Prostate gland (tissue), 2 donors: Measurements from ENCODE around the gene CCBE1. TPM values are rescaled to one million over a fixed set of nuclear protein-coding genes. Genes with fewer than 3 reads are reported as not detected.

Experiments
- DNase-seq: peaks from one replicate; pipeline ENCODE4 v3.0.0-alpha.2; 2019; ENCODE audit warnings: low spot score
- H3K27ac ChIP-seq, 2 donors: fragments of 200-600 bp; sonication (generic); 2 replicates each; pipeline ENCODE4 v1.5.1; 2017 to 2019
- H3K27me3 ChIP-seq: fragments of 200-600 bp; sonication (generic); replicated peaks from 2 replicates; pipeline ENCODE4 v1.5.1; 2019; ENCODE audit not compliant: insufficient read depth
- H3K36me3 ChIP-seq, 2 donors: fragments of 200-600 bp; sonication (generic); 1 replicate in 1 of 2; 2 replicates in 1 of 2; pipeline versions ENCODE4 v1.5.1 to v1.8.1; 2017 to 2019
- H3K4me1 ChIP-seq: fragments of 200-600 bp; sonication (generic); replicated peaks from 2 replicates; pipeline ENCODE4 v1.5.1; 2019
- H3K4me3 ChIP-seq, 2 donors: fragments of 200-600 bp; sonication (generic); 2 replicates each; pipeline ENCODE4 v1.5.1; 2017 to 2019
- H3K9me3 ChIP-seq: fragments of 200-600 bp; sonication (generic); 2 replicates; pipeline ENCODE4 v1.5.1; 2017
- CTCF ChIP-seq, 4 experiments: fragments of 200-600 bp in 2 of 4; fragments of 450-650 bp in 2 of 4; sonication (generic) in 2 of 4; IDR thresholded peaks; 1 replicate in 3 of 4; 2 replicates in 1 of 4; pipeline ENCODE4 v1.5.1; 2016 to 2019; ENCODE audit warnings: antibody characterized with exemption in 4 of 4, mild to moderate bottlenecking in 2 of 4, moderate library complexity in 2 of 4
- POLR2A ChIP-seq: fragments of 450-650 bp; IDR thresholded peaks from one replicate; pipeline ENCODE4 v1.6.1; 2016; ENCODE audit warnings: antibody characterized with exemption, mild to moderate bottlenecking
- POLR2AphosphoS5 ChIP-seq: sonication (generic); formaldehyde crosslinking; IDR thresholded peaks from one replicate; pipeline ENCODE4 v1.6.1; 2017; ENCODE audit warnings: antibody characterized with exemption
- WGBS: methylation state at CpG from one replicate; pipeline ENCODE4 v1.1.5; 2018; 5-methylcytosine and 5-hydroxymethylcytosine counted together
- intact Hi-C: fragments of 100-400 bp; cut with DNase I; formaldehyde crosslinking; loops from one replicate; pipeline ENCODE4 v1.14.2; 2022
- total RNA-seq, 2 donors: library from RNA; depleted of rRNA; stranded (reverse); fragments of >200 nt; gene quantifications; one replicate each; pipeline ENCODE4 v1.1.0, GENCODE V29; 2016

The CCBE1 gene
- total RNA-seq, 2 donors from 2014 or later, result 1.8 to 2.0 TPM

GRCh38 chr18:59426855-59427254 lies 270.4 kb downstream of the CCBE1 start:
- Histone ChIP-seq H3K27me3 (no peaks in the 10 kb centered on the region), H3K4me3 (no peak overlapping the region), H3K9me3 (no peaks in the 10 kb centered on the region), H3K27ac (no peak overlapping the region), H3K36me3 (no peaks in the 10 kb centered on the region), H3K4me1 (no peaks in the 10 kb centered on the region)
- intact Hi-C loops, result no loop called here
- no peak for TF ChIP-seq POLR2AphosphoS5
- TF ChIP-seq CTCF (IDR thresholded peaks at IDR 0.05), result no peak
- TF ChIP-seq POLR2A, result no peak
- WGBS, result 81% methylated on average over 2 of the region's 2 CpGs
- no peak for DNase-seq

- WGBS, result 3% methylated on average over 2 of the region's 2 CpGs
- no peak for DNase-seq
- H3K4me3 ChIP-seq, result no peak overlapping the region
- no peaks in the 10 kb centered on the region for H3K36me3 ChIP-seq
- H3K27me3 ChIP-seq, result peaks cover 4% of the 10 kb centered on the region
- no peak overlapping the region for H3K27ac ChIP-seq
- no peak for TF ChIP-seq POLR2AphosphoS5
- TF ChIP-seq POLR2A, result no peak
- TF ChIP-seq CTCF (IDR thresholded peaks at IDR 0.05), result no peak
- intact Hi-C loops, result no loop called here
- no peaks in the 10 kb centered on the region for H3K4me1 ChIP-seq
- H3K9me3 ChIP-seq, result no peaks in the 10 kb centered on the region
Measured at GRCh38 chr18:59423259-59423658, 274.0 kb downstream of the CCBE1 start.

- Histone ChIP-seq H3K4me3 (no peak overlapping the region), H3K36me3 (no peaks in the 10 kb centered on the region), H3K27me3 (peaks cover 4% of the 10 kb centered on the region), H3K4me1 (no peaks in the 10 kb centered on the region), H3K9me3 (no peaks in the 10 kb centered on the region), H3K27ac (no peak overlapping the region)
- WGBS, result 83% methylated on average over 4 of the region's 4 CpGs
- intact Hi-C loops, result no loop called here
- no peak for DNase-seq
- TF ChIP-seq CTCF (IDR thresholded peaks at IDR 0.05), result no peak
- TF ChIP-seq POLR2AphosphoS5, result no peak
- TF ChIP-seq POLR2A, result no peak
Measured at GRCh38 chr18:59420244-59420643, 277.0 kb downstream of the CCBE1 start.

- intact Hi-C loops, result no loop called here
- 34% methylated on average over 4 of the region's 4 CpGs for WGBS
- no peaks in the 10 kb centered on the region for H3K9me3 ChIP-seq
- H3K36me3 ChIP-seq, result no peaks in the 10 kb centered on the region
- no peak overlapping the region for H3K4me3 ChIP-seq
- DNase-seq, result no peak
- H3K4me1 ChIP-seq, result no peaks in the 10 kb centered on the region
- no peak overlapping the region for H3K27ac ChIP-seq
- no peak for TF ChIP-seq POLR2A
- TF ChIP-seq CTCF (IDR thresholded peaks at IDR 0.05), result no peak
- no peak for TF ChIP-seq POLR2AphosphoS5
- peaks cover 4% of the 10 kb centered on the region for H3K27me3 ChIP-seq
Measured at GRCh38 chr18:59419386-59419785, 277.8 kb downstream of the CCBE1 start.

- Histone ChIP-seq H3K9me3 (no peaks in the 10 kb centered on the region), H3K4me3 (no peak overlapping the region), H3K27ac (no peak overlapping the region), H3K36me3 (no peaks in the 10 kb centered on the region), H3K27me3 (peaks cover 4% of the 10 kb centered on the region), H3K4me1 (no peaks in the 10 kb centered on the region)
- TF ChIP-seq POLR2A (no peak), CTCF (IDR thresholded peaks at IDR 0.05) (no peak), POLR2AphosphoS5 (no peak)
- WGBS, result 80% methylated on average over 1 of the region's 1 CpG
- intact Hi-C loops, result no loop called here
- DNase-seq, result no peak
Measured at GRCh38 chr18:59416818-59417217, 280.4 kb downstream of the CCBE1 start.
